Vagina (tissue), 2 donors: ENCODE measurements around the gene ZNF385B. TPM values are rescaled to one million over a fixed set of nuclear protein-coding genes. Genes with fewer than 3 reads are reported as not detected.

Experiments used
- DNase-seq, 2 donors: peaks; one replicate each; pipeline ENCODE4 v3.0.0-alpha.2; 2017; ENCODE audit errors: extremely low spot score in 2 of 2
- H3K27ac ChIP-seq: fragments of 200-600 bp; sonication (generic); one replicate; pipeline ENCODE4 v1.5.1; 2019
- H3K27me3 ChIP-seq: fragments of 200-600 bp; sonication (generic); one replicate; pipeline ENCODE4 v1.5.1; 2019
- H3K36me3 ChIP-seq, 2 donors: fragments of 200-600 bp; sonication (generic); one replicate each; pipeline ENCODE4 v1.5.1; 2017 to 2019
- H3K4me1 ChIP-seq: fragments of 200-600 bp; sonication (generic); one replicate; pipeline ENCODE4 v1.5.1; 2019
- H3K4me3 ChIP-seq, 2 donors: fragments of 200-600 bp; sonication (generic); 1 replicate in 1 of 2; 2 replicates in 1 of 2; pipeline ENCODE4 v1.5.1; 2016 to 2019
- H3K9me3 ChIP-seq: fragments of 200-600 bp; sonication (generic); one replicate; pipeline ENCODE4 v1.5.1; 2019
- CTCF ChIP-seq, 3 experiments: fragments of 450-650 bp in 2 of 3; fragments of 200-600 bp in 1 of 3; sonication (generic) in 1 of 3; IDR thresholded peaks; one replicate each; pipeline ENCODE4 v1.5.1; 2017 to 2019; ENCODE audit warnings: antibody characterized with exemption in 3 of 3, mild to moderate bottlenecking in 2 of 3, moderate library complexity in 2 of 3
- POLR2A ChIP-seq, 2 donors: fragments of 450-650 bp; IDR thresholded peaks; one replicate each; pipeline ENCODE4 v1.6.1; 2017; ENCODE audit warnings: antibody characterized with exemption in 2 of 2, mild to moderate bottlenecking in 2 of 2, moderate library complexity in 2 of 2
- POLR2AphosphoS5 ChIP-seq, 2 donors: sonication (generic); formaldehyde crosslinking; IDR thresholded peaks; one replicate each; pipeline ENCODE4 v1.9.0; 2017; ENCODE audit warnings: antibody characterized with exemption in 2 of 2, mild to moderate bottlenecking in 2 of 2, low read depth in 1 of 2; ENCODE audit not compliant: insufficient read depth in 1 of 2
- intact Hi-C: fragments of 100-400 bp; cut with DNase I; formaldehyde crosslinking; loops from one replicate; pipeline ENCODE4 v1.15.1; 2023
- total RNA-seq: library from RNA; depleted of rRNA; stranded (reverse); fragments of >200 nt; gene quantifications from one replicate; pipeline ENCODE4 v1.2.3, GENCODE V29; 2016

The ZNF385B gene
- total RNA-seq, 1 donor from 2014 or later, result 11.5 TPM

GRCh38 chr2:179691235-179691634 lies 170.2 kb downstream of the ZNF385B start:
- Histone ChIP-seq H3K27me3 (no peaks in the 10 kb centered on the region), H3K27ac (no peak overlapping the region), H3K4me1 (no peaks in the 10 kb centered on the region), H3K4me3 (no peak overlapping the region), H3K9me3 (no peaks in the 10 kb centered on the region), H3K36me3 (no peaks in the 10 kb centered on the region)
- DNase-seq, result no peak
- TF ChIP-seq POLR2A (IDR thresholded peaks at IDR 0.05) (no peak), CTCF (IDR thresholded peaks at IDR 0.05) (no peak), POLR2AphosphoS5 (IDR thresholded peaks at IDR 0.05; ENCODE audit: insufficient read depth in 1 of 2, low read depth in 1 of 2) (no peak)
- intact Hi-C loops, result no loop called here

GRCh38 chr2:179686718-179687342 lies 174.6 kb downstream of the ZNF385B start:
- DNase-seq, result no peak
- Histone ChIP-seq H3K27ac (no peak overlapping the region), H3K27me3 (no peaks in the 10 kb centered on the region), H3K4me1 (no peaks in the 10 kb centered on the region), H3K9me3 (no peaks in the 10 kb centered on the region), H3K36me3 (no peaks in the 10 kb centered on the region), H3K4me3 (no peak overlapping the region)
- intact Hi-C loops, result no loop called here
- TF ChIP-seq POLR2AphosphoS5 (IDR thresholded peaks at IDR 0.05; ENCODE audit: insufficient read depth in 1 of 2, low read depth in 1 of 2), result no peak
- TF ChIP-seq POLR2A (IDR thresholded peaks at IDR 0.05), result no peak
- no peak for TF ChIP-seq CTCF (IDR thresholded peaks at IDR 0.05)

- intact Hi-C loops, result no loop called here
- DNase-seq, result no peak
- Histone ChIP-seq H3K27me3 (no peaks in the 10 kb centered on the region), H3K4me1 (no peaks in the 10 kb centered on the region), H3K9me3 (no peaks in the 10 kb centered on the region), H3K4me3 (no peak overlapping the region), H3K27ac (no peak overlapping the region), H3K36me3 (no peaks in the 10 kb centered on the region)
- TF ChIP-seq POLR2A (IDR thresholded peaks at IDR 0.05) (no peak), POLR2AphosphoS5 (IDR thresholded peaks at IDR 0.05; ENCODE audit: insufficient read depth in 1 of 2, low read depth in 1 of 2) (no peak), CTCF (IDR thresholded peaks at IDR 0.05) (no peak)
These were observed 175.3 kb downstream of the ZNF385B start for GRCh38 chr2:179686069-179686468.

- no peaks in the 10 kb centered on the region for H3K4me1 ChIP-seq
- DNase-seq, result no peak
- no peaks in the 10 kb centered on the region for H3K27me3 ChIP-seq
- no peak overlapping the region for H3K27ac ChIP-seq
- no peak overlapping the region for H3K4me3 ChIP-seq
- intact Hi-C loops, result no loop called here
- no peaks in the 10 kb centered on the region for H3K9me3 ChIP-seq
- TF ChIP-seq CTCF (IDR thresholded peaks at IDR 0.05), result no peak
- TF ChIP-seq POLR2AphosphoS5 (IDR thresholded peaks at IDR 0.05; ENCODE audit: insufficient read depth in 1 of 2, low read depth in 1 of 2), result no peak
- TF ChIP-seq POLR2A (IDR thresholded peaks at IDR 0.05), result no peak
- H3K36me3 ChIP-seq, result no peaks in the 10 kb centered on the region
These were observed 176.3 kb downstream of the ZNF385B start for GRCh38 chr2:179685146-179685545.

- intact Hi-C loops, result no loop called here
- no peaks in the 10 kb centered on the region for H3K36me3 ChIP-seq
These were observed 178.7 kb downstream of the ZNF385B start for GRCh38 chr2:179682756-179683155.

More at GRCh38 chr2:179682756-179683155, 178.7 kb downstream of the ZNF385B start:
- no peak for DNase-seq
- no peaks in the 10 kb centered on the region for H3K9me3 ChIP-seq
- H3K27me3 ChIP-seq, result no peaks in the 10 kb centered on the region
- TF ChIP-seq CTCF (IDR thresholded peaks at IDR 0.05), result no peak
- no peak for TF ChIP-seq POLR2A (IDR thresholded peaks at IDR 0.05)
- no peak for TF ChIP-seq POLR2AphosphoS5 (IDR thresholded peaks at IDR 0.05; ENCODE audit: insufficient read depth in 1 of 2, low read depth in 1 of 2)
- no peak overlapping the region for H3K4me3 ChIP-seq
- no peaks in the 10 kb centered on the region for H3K4me1 ChIP-seq
- no peak overlapping the region for H3K27ac ChIP-seq
